LNCAP (cell line): ENCODE results near the gene INPP5A.

Experiments used
- TF ChIP-seq, protein P1 (sequence below): fragments of 450-650 bp; IDR thresholded peaks from 2 replicates; pipeline ENCODE4 v1.5.1; 2017; ENCODE audit warnings: mild to moderate bottlenecking

The INPP5A gene

DNA sequence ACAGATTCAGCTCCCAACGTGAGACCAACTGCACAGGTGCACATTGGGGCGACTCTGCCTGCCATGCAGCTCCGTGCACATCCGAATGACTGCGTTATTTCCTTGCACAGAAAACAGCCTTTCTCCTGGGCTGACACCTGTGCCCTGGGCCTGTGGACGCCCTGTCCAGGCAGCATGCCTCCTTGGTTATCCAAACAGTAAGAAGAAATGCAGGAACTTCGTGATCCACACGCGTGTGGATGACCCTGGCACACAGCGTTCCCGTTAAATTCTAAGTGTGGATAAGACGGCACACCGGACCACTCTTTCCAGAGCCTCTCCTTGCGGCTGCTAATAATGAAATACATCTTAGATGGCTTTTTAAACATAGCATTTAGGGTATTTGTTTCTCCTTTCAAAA, 208.8 kb downstream of the INPP5A start:
- TF ChIP-seq, protein P1, sequence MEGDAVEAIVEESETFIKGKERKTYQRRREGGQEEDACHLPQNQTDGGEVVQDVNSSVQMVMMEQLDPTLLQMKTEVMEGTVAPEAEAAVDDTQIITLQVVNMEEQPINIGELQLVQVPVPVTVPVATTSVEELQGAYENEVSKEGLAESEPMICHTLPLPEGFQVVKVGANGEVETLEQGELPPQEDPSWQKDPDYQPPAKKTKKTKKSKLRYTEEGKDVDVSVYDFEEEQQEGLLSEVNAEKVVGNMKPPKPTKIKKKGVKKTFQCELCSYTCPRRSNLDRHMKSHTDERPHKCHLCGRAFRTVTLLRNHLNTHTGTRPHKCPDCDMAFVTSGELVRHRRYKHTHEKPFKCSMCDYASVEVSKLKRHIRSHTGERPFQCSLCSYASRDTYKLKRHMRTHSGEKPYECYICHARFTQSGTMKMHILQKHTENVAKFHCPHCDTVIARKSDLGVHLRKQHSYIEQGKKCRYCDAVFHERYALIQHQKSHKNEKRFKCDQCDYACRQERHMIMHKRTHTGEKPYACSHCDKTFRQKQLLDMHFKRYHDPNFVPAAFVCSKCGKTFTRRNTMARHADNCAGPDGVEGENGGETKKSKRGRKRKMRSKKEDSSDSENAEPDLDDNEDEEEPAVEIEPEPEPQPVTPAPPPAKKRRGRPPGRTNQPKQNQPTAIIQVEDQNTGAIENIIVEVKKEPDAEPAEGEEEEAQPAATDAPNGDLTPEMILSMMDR = no peak

DNA sequence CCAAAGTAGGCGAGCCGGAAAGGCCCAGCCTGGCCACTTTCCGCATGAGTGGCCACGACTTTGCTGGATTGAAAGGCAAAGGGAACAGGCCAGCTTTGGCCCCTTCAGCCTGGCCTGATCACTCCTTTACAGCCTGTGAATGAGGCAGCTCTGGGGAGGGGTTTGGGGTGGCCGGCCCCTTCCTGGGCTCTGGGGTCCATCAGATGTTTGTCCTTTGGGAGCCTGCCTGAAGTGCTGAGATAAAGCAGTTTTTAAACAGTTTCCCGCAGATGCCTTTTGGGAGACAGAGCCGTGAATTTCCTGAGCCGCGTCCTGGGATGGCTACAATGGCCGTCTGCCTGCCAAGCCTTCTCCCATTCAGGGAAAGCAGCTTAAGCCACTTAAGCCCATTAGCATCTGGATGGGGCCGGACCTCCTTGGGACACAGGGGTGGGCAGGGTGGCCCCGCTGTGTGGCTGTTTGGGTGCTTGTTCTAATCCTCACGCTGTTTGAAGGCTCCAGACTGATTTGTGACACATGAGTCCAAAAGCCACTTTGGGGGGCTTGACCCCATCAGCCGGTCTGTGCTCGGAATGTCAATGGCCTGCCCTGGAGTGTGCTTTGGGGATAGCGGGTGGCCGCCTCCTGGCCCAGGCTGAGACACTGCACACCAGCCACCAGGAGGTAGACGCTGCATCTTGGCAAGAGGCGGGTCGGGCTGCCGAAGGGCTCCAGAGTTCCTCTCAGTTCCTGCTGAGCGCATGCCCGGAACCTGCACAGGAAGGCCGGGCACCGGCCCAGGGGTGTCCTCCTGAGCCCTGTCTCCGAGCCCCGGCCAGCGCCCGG, 209.4 kb downstream of the INPP5A start:
- TF ChIP-seq, protein P1 = no peak

DNA sequence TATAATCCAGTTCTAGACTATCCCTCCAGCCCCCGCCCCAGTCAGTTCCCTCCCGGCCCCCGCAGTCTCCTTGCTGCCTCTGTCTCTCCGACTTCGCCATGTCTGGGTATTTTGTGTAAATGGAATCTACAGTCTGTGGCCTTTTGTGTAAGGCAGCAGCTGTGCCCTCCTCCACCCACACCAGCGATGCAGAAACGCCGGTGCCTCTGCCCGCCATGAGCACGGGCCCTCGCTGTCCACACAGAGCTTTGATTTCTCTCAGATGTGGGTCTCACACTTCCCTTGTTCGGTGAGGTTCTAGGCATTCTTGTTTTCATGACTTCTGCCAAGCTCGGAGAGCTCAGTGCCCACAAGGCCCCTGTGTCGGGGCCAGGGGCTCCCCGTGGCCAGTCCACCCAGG, 210.5 kb downstream of the INPP5A start:
- TF ChIP-seq, protein P1 = no peak

DNA sequence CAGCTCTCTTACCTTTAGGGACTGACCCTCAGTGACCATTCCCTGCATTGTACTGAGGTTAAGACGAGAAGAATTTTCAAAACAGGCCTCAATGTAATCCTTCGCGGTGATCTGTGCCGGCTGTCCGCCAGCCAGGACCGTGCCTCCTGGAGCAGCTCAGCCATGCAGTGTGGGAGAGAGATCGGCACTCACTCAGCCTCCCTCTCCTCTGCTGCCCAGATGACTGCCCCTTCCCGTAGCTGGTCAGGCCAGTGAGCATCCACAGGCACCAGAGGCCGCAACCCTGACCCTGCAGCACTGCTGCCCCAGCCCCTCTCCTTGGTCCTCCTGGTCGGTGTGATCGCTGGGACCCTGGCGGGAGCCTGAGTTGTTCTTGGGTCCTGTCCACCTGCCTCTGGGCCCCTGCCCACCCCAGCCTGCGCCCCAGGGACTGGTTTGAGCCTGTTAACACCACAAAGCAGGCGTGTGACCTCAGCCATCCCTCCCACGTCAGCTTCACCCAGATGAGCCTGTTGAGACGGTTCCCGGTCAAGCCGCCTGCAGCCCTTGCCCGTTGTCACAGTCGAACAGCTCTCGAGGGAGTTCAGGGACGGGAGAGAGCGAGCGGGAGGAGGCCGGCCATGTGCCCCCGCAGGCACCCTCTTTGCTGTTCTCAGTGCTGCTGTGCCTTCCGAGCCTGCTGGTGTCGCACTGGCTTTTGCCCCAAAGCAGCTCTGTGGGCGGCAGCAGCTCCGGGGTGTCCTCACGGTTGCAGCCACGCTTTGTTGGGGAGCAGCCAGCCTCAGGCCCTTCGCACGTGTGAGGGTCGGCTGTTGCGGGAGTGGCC, 211.2 kb downstream of the INPP5A start:
- TF ChIP-seq, protein P1 = no peak

DNA sequence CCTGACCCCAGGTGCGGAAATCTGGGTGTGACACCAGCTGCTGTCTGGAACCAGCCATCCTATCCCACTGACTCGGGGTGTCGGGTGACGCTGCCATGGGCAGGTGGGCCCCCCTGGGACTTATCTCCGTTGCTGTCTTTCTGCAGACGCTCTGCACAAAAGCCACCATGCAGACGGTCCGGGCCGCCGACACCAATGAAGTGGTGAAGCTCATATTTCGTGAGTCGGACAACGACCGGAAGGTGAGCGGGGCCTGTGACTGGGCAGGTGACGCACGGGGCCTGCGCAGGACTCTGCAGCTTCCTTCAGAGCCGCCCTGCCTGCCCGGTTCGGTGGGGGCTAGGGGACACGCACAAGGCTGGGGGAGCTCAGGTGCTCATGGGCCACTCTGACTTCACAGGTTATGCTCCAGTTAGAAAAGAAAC, 211.8 kb downstream of the INPP5A start:
- TF ChIP-seq, protein P1 = no peak

DNA sequence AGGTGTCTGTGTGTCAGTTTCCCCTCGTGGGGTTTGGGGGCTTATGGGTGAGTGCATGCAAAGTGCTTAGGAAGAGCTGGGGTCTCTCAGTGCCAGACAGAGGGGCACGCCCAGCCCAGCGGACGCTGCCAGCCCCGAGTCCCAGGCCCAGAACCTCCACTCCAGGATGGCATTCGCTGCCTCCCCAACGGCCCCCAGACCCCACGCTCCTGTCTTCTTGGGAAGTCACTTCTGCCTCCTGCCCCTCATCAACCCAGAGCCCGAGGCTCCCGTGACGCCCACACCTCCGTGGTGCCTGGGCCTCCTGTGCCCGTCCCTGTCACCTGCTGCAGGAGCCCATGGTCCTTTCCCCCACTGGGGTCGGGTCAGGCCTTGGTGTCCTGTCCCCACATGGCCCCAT, 213.3 kb downstream of the INPP5A start:
- TF ChIP-seq, protein P1 = no peak

DNA sequence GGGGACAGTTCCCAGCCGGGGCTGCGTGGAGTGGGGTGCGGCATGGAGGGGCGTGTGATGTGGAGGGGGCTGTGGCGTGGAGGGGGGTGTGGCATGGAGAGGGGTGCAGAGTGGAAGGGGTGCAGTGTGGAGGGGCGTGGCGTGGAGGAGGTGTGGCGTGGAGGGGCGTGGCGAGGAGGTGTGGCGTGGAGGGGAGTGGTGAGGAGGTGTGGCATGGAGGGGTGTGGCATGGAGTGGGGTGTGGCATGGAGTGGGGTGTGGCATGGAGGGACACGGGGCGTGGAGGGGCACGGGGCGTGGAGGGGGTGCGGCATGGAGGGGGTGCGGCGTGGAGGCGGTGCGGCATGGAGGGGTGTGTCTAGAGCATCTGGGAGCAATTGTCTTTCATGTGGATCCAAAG, 214.8 kb downstream of the INPP5A start:
- TF ChIP-seq, protein P1 = no peak
